Epithelial cell of esophagus (primary cell): ENCODE results near the gene TPX2.
A peak's percentile ranks its signal among the peaks of the same experiment; 100 is the strongest.

ENCODE experiments used
- DNase-seq: peaks from one replicate; pipeline ENCODE4 v3.0.0; 2010; ENCODE audit warnings: low read depth
- H3K4me3 ChIP-seq: 2 replicates; pipeline ENCODE4 v1.5.1; 2011; ENCODE audit warnings: mild to moderate bottlenecking, low read length, control low read depth
- TF ChIP-seq, protein P1 (sequence below): IDR thresholded peaks from 2 replicates; pipeline ENCODE4 v1.5.1; 2011; ENCODE audit warnings: low read depth, mild to moderate bottlenecking, low read length, control low read depth, inconsistent platforms; ENCODE audit not compliant: insufficient read depth; ENCODE audit errors: missing control alignments

TPX2 gene

DNA sequence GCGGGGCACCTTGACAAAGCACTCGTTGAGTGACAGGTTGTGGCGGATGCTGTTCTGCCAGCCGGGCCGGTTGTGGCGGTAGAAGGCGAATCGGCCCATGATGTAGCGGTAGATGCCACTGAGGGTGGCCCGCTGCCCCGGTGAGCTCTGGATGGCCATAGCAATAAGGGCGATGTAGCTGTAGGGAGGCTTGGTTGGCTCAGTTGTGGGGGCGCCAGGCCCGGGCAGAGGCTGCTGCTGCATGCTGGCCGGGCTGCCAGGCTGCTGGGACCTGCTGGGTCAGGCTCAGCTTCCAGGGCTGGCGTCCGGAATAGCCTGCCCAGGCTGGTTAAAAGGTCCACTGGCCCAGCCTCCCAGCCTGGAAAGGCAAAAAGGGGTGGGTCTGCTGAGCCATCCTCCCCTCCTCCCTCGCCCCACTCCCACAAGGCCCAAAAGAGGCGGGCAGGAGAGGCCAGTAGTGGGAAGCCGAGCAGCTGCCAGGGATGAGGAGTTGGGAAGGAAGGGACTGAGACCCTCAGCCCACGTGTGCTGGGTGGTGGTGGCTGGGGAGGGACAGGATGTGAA lies 106.3 kb downstream of the TPX2 start, which contains the start of gene FOXS1:
TSS of gene FOXS1 (minus strand) at position 305 of the 564 bp plus-strand sequence. CDS start at position 243, 62 bp downstream.
- DNase-seq: no peak
- TF ChIP-seq, protein P1, sequence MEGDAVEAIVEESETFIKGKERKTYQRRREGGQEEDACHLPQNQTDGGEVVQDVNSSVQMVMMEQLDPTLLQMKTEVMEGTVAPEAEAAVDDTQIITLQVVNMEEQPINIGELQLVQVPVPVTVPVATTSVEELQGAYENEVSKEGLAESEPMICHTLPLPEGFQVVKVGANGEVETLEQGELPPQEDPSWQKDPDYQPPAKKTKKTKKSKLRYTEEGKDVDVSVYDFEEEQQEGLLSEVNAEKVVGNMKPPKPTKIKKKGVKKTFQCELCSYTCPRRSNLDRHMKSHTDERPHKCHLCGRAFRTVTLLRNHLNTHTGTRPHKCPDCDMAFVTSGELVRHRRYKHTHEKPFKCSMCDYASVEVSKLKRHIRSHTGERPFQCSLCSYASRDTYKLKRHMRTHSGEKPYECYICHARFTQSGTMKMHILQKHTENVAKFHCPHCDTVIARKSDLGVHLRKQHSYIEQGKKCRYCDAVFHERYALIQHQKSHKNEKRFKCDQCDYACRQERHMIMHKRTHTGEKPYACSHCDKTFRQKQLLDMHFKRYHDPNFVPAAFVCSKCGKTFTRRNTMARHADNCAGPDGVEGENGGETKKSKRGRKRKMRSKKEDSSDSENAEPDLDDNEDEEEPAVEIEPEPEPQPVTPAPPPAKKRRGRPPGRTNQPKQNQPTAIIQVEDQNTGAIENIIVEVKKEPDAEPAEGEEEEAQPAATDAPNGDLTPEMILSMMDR: no peak
- no peak within 1 kb of the TSS for H3K4me3 ChIP-seq

DNA sequence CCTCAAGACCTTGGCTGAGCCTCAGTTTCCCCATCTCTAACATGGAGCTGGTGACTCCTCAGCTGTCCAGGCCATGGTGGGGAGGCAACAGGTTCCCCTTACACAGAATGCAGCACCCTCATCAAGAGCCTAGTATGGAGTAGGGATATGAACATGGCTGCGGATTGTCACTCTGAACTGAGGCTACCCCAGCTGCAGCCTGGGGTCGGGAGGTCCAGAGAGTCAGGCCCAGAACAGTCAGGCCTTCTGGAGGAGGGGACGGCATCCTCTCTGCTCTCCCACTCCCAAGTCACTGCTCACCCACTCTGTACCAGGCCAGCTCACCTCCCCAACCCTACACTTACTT lies 107.7 kb downstream of the TPX2 start:
- TF ChIP-seq, protein P1: no peak
- DNase-seq: no peak
- no peak overlapping the region for H3K4me3 ChIP-seq

DNA sequence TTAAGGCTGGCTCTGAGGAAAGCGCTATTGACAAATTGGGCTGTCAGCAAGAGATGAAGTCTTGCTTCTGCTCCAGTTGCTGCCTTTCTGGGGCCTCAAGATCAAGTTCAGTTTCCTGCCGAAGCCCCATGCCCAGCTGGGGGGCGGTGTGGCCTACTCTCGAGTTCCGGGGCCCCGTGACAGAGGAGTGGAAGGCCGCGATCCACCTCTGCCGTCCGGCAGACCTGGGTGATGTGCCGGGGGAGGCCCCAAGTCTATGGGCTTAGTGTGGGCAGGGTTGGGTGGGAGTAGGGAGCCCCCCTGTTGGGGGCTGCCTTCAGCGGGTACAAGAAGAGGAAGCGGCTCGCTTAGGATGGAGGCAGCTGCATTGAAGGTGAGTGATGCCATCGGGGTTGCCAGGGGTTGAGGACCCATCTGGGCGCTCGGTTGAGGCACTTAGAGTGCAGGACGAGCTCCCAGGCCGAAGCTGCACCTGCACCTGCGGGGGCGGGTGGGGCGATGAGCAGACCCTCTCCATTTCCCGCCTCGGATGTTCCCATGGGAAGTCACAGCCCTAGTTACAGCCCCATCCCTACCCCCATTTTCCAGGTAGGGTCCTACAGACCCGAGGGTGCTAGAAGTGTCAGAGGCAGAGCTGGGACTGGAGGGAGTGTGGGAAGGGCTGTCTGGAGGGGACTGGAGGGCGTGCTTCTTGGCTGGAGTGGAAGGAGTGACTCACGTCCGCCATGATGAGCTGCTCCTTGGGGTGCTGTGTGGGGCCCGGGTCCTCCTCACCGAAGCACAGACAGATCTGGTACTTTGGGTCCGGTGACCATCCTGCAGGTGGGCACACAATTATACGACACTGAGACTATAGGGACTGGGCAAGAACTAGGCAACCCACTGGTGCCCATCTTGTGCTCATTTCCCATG lies 109.3 kb downstream of the TPX2 start:
- H3K4me3 ChIP-seq: no peak overlapping the region
- TF ChIP-seq, protein P1: no peak
- DNase-seq: no peak

DNA sequence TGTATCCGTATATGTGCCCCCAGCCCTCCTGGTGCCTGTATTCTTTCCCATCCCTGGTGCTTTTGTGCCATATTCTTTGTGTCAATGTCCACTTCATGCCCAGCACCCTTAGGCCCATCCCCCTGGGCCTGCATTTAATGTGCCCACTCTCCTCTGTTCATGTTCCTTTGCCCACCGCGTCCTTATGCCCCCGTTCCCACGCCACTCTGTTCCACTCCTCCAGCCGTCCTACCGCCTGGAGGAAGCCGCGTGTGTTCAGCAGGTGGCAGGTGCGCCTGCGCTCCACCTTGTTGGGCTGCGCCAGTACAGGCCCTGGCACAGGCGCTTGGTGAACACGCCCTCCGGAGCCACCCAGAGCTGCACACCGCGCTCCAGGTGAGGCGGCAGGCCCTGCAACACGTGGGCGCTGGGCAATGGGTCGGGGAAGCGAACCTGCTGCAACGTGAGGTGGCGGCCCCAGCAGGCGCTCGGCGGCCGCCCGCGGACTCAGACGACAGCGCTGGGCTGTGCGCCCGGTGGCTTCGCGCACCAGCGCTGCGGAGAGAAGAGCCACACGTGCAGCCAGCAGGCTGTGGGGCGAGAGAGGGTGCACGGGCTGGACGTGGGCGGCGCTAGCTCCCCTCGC lies 110.3 kb downstream of the TPX2 start:
- no peak overlapping the region for H3K4me3 ChIP-seq
- TF ChIP-seq, protein P1: no peak
- peak; percentile 64 for DNase-seq
